GM23338 (cell line): ENCODE measurements around the gene ARAP1. TPM values are rescaled to one million over a fixed set of nuclear protein-coding genes. Genes with fewer than 3 reads are reported as not detected.

Experiments used
- ATAC-seq: fragments of 200-7000 bp; cut with Tn5 transposase; 3 replicates; pipeline ENCODE4 v1.9.1; 2020
- DNase-seq: peaks from one replicate; pipeline ENCODE4 v3.0.0-alpha.2; 2015; ENCODE audit warnings: low spot score
- H2AFZ ChIP-seq: fragments of 200-600 bp; sonication (generic); 2 replicates; pipeline ENCODE4 v1.8.0; 2016; ENCODE audit warnings: antibody characterized with exemption, mild to moderate bottlenecking, moderate library complexity
- H3F3A ChIP-seq: fragments of 200-600 bp; sonication (generic); replicated peaks from 2 replicates; pipeline ENCODE4 v1.8.0; 2017; ENCODE audit warnings: antibody characterized with exemption, mixed run types, low read depth
- H3K27ac ChIP-seq: fragments of 200-600 bp; sonication (generic); 2 replicates; pipeline ENCODE4 v1.6.1; 2016; ENCODE audit warnings: low read depth
- H3K27me3 ChIP-seq: fragments of 200-600 bp; sonication (generic); 2 replicates; pipeline ENCODE4 v1.8.0; 2016; ENCODE audit warnings: mild to moderate bottlenecking, mixed run types, moderate library complexity; ENCODE audit not compliant: insufficient read depth
- H3K36me3 ChIP-seq: fragments of 200-600 bp; sonication (generic); 2 replicates; pipeline ENCODE4 v1.8.0; 2016; ENCODE audit warnings: mild to moderate bottlenecking; ENCODE audit not compliant: insufficient read depth
- H3K4me1 ChIP-seq: fragments of 200-600 bp; sonication (generic); 2 replicates; pipeline ENCODE4 v1.8.0; 2016; ENCODE audit warnings: mild to moderate bottlenecking, moderate library complexity; ENCODE audit not compliant: insufficient read depth
- H3K4me2 ChIP-seq: fragments of 200-600 bp; sonication (generic); 2 replicates; pipeline ENCODE4 v1.7.1; 2017; ENCODE audit warnings: mixed run types
- H3K4me3 ChIP-seq: fragments of 200-600 bp; sonication (generic); 2 replicates; pipeline ENCODE4 v1.6.1; 2016; ENCODE audit warnings: mixed run types
- H3K79me2 ChIP-seq: fragments of 200-600 bp; sonication (generic); replicated peaks from 2 replicates; pipeline ENCODE4 v1.8.0; 2017; ENCODE audit warnings: mild to moderate bottlenecking; ENCODE audit not compliant: insufficient read depth
- H3K9me2 ChIP-seq: fragments of 200-600 bp; sonication (generic); 2 replicates; pipeline ENCODE4 v1.8.0; 2017; ENCODE audit not compliant: insufficient read depth
- H4K20me1 ChIP-seq: fragments of 200-600 bp; sonication (generic); replicated peaks from 2 replicates; pipeline ENCODE4 v1.8.0; 2017; ENCODE audit warnings: mild to moderate bottlenecking; ENCODE audit not compliant: insufficient read depth
- H3K27ac Mint-ChIP-seq: 2 replicates; pipeline ENCODE4 v1.8.0; 2020; ENCODE audit warnings: inconsistent platforms, mild to moderate bottlenecking, moderate library complexity, mixed read lengths
- H3K27me3 Mint-ChIP-seq: 3 replicates; pipeline ENCODE4 v1.8.0; 2022; ENCODE audit warnings: low read depth, mild to moderate bottlenecking, moderate library complexity, mixed read lengths, inconsistent platforms; ENCODE audit not compliant: insufficient read depth, poor library complexity
- H3K36me3 Mint-ChIP-seq: 3 replicates; pipeline ENCODE4 v1.8.0; 2021; ENCODE audit warnings: low read depth, mild to moderate bottlenecking, inconsistent platforms, moderate library complexity, mixed read lengths
- H3K4me1 Mint-ChIP-seq: 3 replicates; pipeline ENCODE4 v1.8.0; 2020; ENCODE audit warnings: mild to moderate bottlenecking, inconsistent platforms, mixed read lengths
- H3K4me3 Mint-ChIP-seq: 3 replicates; pipeline ENCODE4 v1.8.0; 2021; ENCODE audit warnings: moderate library complexity, mild to moderate bottlenecking, inconsistent platforms, mixed read lengths
- H3K9me3 Mint-ChIP-seq: 3 replicates; pipeline ENCODE4 v1.8.0; 2020; ENCODE audit warnings: moderate library complexity, mild to moderate bottlenecking, inconsistent platforms, mixed read lengths
- CREB1 ChIP-seq: fragments of 250-450 bp; sonication (Bioruptor Pico); IDR thresholded peaks from 2 replicates; pipeline ENCODE4 v1.5.0; 2020; ENCODE audit warnings: low read depth, mild to moderate bottlenecking, moderate library complexity
- CTCF ChIP-seq, 2 experiments: fragments of 200-600 bp in 1 of 2; sonication (generic) in 1 of 2; conservative IDR thresholded peaks; 2 replicates each; pipeline versions ENCODE4 v1.5.1 to v1.6.1; 2016 to 2017; ENCODE audit warnings: antibody characterized with exemption in 2 of 2, low read depth in 2 of 2, mild to moderate bottlenecking in 2 of 2, moderate library complexity in 1 of 2
- ETS1 ChIP-seq: IDR thresholded peaks from 2 replicates; pipeline ENCODE4 v1.6.1; 2016; ENCODE audit warnings: antibody characterized with exemption
- EZH2phosphoT487 ChIP-seq: fragments of 200-600 bp; sonication (generic); IDR thresholded peaks from one replicate; pipeline ENCODE4 v1.8.1; 2018; ENCODE audit warnings: antibody characterized with exemption; ENCODE audit not compliant: unreplicated experiment
- JUNB ChIP-seq: IDR thresholded peaks from one replicate; pipeline ENCODE4 v1.6.1; 2016; ENCODE audit warnings: antibody characterized with exemption; ENCODE audit not compliant: unreplicated experiment
- NANOG ChIP-seq: IDR thresholded peaks from 2 replicates; pipeline ENCODE4 v1.6.1; 2016; ENCODE audit warnings: antibody characterized with exemption, borderline replicate concordance
- POLR2AphosphoS5 ChIP-seq: IDR thresholded peaks from 2 replicates; pipeline ENCODE4 v1.6.1; 2016; ENCODE audit warnings: antibody characterized with exemption, low read depth
- REST ChIP-seq: IDR thresholded peaks from one replicate; pipeline ENCODE4 v1.6.1; 2018; ENCODE audit warnings: antibody characterized with exemption; ENCODE audit not compliant: unreplicated experiment
- STAT1 ChIP-seq: IDR thresholded peaks from one replicate; pipeline ENCODE4 v1.6.1; 2016; ENCODE audit warnings: antibody characterized with exemption; ENCODE audit not compliant: unreplicated experiment
- ZNF114 ChIP-seq: fragments of 250-450 bp; sonication (Bioruptor Pico); IDR thresholded peaks from 2 replicates; pipeline ENCODE4 v1.5.0; 2020; ENCODE audit warnings: mild to moderate bottlenecking, moderate library complexity
- ZNF462 ChIP-seq: fragments of 250-450 bp; sonication (Bioruptor Pico); IDR thresholded peaks from 2 replicates; pipeline ENCODE4 v1.5.0; 2020; ENCODE audit warnings: mild to moderate bottlenecking, moderate library complexity
- polyA plus RNA-seq: library from polyadenylated mRNA; unstranded; fragments of >200 nt; fragmentation: Nextera tagmentation; extraction: Ambion mirVana; gene quantifications from 2 replicates; pipeline ENCODE4 v1.2.1, GENCODE V29; 2016
- total RNA-seq: library from RNA; depleted of rRNA; stranded (reverse); fragments of >200 nt; shearing (Covaris generic); gene quantifications from 2 replicates; pipeline ENCODE4 v1.2.3, GENCODE V29; 2014

The ARAP1 gene
- total and polyA plus RNA-seq, 2 experiments from 2014 or later: 24.5 to 116 TPM

- no peak for TF ChIP-seq ZNF462 (CRISPR knock-in tag)
- TF ChIP-seq STAT1: no peak
- no peak for TF ChIP-seq POLR2AphosphoS5
- no peak for TF ChIP-seq ETS1
Measured at GRCh38 chr11:72712168-72712751, 39.9 kb downstream of the ARAP1 start (continued).

- peaks cover 23% of the 10 kb centered on the region for H4K20me1 ChIP-seq
- no peaks in the 10 kb centered on the region for H3F3A ChIP-seq
- H2AFZ ChIP-seq: no peak overlapping the region
- H3K9me2 ChIP-seq: no peaks in the 10 kb centered on the region
- Mint-ChIP-seq H3K9me3 (no peaks in the 10 kb centered on the region; the same call in 2 of the 3 replicates), H3K4me1 (peaks cover 36% of the 10 kb centered on the region), H3K27me3 (peaks cover 13% of the 10 kb centered on the region), H3K27ac (no peak overlapping the region), H3K4me3 (no peak overlapping the region), H3K36me3 (peaks cover 31% of the 10 kb centered on the region)
- H3K4me2 ChIP-seq: no peak overlapping the region
- ATAC-seq (no peak), DNase-seq (no peak)
- H3K36me3 ChIP-seq: no peaks in the 10 kb centered on the region; the same call in 1 of the 2 replicates
- H3K4me1 ChIP-seq: peaks cover 7% of the 10 kb centered on the region
- H3K27ac ChIP-seq: no peak overlapping the region
- peaks cover 1% of the 10 kb centered on the region; the same call in 1 of the 2 replicates for H3K79me2 ChIP-seq
- H3K4me3 ChIP-seq: no peak overlapping the region
- no peaks in the 10 kb centered on the region for H3K27me3 ChIP-seq
- TF ChIP-seq POLR2AphosphoS5 (no peak), REST (no peak), EZH2phosphoT487 (no peak), CREB1 (CRISPR knock-in tag) (no peak), JUNB (no peak), STAT1 (no peak), ZNF114 (no peak), ETS1 (no peak), CTCF (conservative IDR thresholded peaks at IDR 0.05; ENCODE audit: low read depth in 2 of 2) (no peak), NANOG (no peak)
Measured at GRCh38 chr11:72711141-72711540, 41.1 kb downstream of the ARAP1 start.
